Activated CD4-positive, CD25-positive, alpha-beta regulatory T cell treated with anti-CD3 and anti-CD28 coated beads, Interleukin-2, amount 50 U/mL, for 24 hours (primary cell): ENCODE data around the gene SMIM13.

Source experiments
- ATAC-seq, 2 donors: fragments of 150-1000 bp; cut with Tn5 transposase; one replicate each; pipeline ENCODE4 v1.10.0; 2021; ENCODE audit warnings: mild to moderate bottlenecking in 1 of 2, moderate library complexity in 1 of 2

The SMIM13 gene

GRCh38 chr6:11123978-11124377, 30.3 kb downstream of the SMIM13 start:
- ATAC-seq: no peak

GRCh38 chr6:11126876-11127275, 33.2 kb downstream of the SMIM13 start:
- no peak for ATAC-seq

DNA sequence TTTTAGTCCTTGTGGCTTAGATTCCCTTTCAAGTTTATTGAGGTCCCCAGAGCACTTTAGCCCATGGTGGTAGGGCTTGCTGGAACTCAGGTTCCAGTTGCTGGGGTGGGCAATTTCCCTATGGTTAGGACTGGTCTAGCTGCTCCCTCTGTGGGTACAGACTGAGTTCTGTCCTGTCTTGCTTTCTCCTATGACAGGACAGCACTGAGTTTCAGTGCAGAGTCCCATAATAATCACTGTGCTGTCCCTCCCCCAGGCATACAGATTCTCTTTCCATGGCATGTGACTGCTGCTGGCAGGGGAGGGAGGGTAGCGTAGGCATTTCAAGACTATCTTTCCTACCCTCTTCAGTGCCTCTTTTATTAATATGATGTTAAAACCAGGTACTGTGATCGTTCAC, 35.0 kb downstream of the SMIM13 start:
- ATAC-seq: no peak

GRCh38 chr6:11129908-11130565, 36.4 kb downstream of the SMIM13 start:
- no peak for ATAC-seq

GRCh38 chr6:11130605-11131004, 37.0 kb downstream of the SMIM13 start:
- no peak for ATAC-seq

GRCh38 chr6:11132194-11132888, 38.7 kb downstream of the SMIM13 start:
- ATAC-seq: no peak

DNA sequence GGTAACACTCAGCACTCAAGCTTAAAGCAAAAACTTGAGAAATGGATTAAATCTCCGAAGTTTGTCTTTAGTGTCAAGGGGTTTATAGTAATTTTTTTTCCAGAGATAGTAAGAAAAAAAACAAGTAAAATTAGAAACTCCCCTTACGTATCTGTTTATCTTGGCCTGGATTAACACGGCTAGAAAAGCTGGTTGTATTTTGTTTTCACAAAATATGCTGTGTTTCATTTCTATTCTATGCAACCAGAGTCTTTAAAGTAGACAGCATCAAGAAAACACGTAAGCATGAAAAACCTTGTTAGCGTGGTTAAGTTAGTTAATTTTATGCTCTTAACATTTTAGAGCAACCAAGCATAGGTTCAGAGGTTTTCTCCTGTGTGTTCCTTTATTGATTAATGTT, 39.6 kb downstream of the SMIM13 start:
- ATAC-seq: no peak

GRCh38 chr6:11136809-11137208, 43.2 kb downstream of the SMIM13 start:
- ATAC-seq: no peak

- peak; percentile 69 to 84 for ATAC-seq
These were observed 45.7 kb downstream of the SMIM13 start for GRCh38 chr6:11139051-11139960.

DNA sequence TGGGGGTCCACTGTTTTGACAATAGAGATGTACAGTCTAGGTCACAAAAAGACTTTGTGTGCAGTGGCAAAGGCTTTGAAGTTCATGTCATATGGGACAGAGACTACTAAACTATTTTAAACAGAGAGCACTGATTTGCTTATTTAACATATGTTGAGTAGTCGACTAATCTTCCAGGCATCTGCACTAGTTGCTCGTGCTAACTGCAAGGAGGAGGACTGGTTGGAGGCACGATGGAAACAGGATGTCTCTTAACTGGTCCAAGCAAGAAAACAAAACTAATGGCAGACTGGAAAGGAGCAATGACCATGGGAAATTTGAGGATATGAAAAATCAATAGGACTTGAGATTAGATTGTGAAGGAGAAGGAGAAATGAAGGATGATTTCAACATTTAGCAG, 46.4 kb downstream of the SMIM13 start:
- ATAC-seq: no peak

DNA sequence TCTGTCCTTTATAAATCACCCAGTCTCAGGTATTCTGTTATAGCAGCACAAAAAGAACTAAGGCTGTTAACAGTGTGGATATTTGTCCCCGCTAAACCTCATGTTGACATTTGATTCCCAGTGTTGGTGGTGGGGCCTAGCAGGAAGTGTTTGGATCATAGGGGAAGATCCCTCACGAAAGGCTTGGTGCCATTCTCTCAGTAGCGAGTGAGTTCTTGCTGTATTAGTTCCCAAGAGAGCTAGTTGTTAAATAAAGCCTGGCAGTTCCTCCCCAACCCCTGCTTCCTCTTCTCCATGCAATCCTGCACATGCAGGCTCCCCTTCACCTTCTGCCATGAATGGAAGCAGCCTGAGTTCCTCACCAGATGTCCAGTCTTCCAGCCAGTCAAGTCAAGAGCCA, 47.7 kb downstream of the SMIM13 start:
- ATAC-seq: no peak

DNA sequence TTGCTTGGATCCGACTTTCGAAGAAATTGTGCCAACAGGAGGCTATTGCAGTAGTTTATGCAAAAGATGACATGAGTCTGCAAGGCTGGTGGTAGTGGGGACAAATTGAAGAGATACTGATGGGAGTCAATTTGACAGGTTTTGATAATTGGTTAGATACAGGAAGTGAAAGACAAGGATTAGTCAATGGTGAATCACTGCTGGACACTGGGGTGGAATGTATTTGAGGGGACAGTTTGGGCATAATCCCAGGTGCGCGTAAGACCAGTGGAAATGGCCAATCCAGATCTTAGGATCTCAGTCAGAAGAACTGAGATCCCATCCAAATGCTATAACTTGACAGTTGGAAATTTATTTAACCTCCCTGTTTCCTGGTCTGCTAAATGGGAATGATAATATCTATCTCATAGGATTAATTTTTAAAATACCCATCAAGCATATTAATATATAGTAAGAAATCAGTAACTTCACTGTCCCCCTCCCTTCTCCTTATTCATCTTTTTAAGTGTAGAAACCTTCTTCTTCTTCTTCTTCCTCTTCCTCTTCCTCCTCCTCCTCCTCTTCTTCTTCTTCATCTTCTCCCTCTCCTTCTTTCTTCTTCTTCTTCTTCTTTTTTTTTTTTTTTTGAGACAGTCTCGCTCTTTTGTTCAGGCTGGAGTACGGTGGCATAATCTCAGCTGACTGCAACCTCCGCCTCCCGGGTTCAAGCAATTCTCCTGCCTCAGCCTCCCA, 48.8 kb downstream of the SMIM13 start:
- ATAC-seq: no peak

- ATAC-seq: no peak
These were observed 50.0 kb downstream of the SMIM13 start for GRCh38 chr6:11143394-11144371.

- ATAC-seq: peak; percentile 79 to 87
These were observed 50.8 kb downstream of the SMIM13 start for GRCh38 chr6:11144393-11144851.

DNA sequence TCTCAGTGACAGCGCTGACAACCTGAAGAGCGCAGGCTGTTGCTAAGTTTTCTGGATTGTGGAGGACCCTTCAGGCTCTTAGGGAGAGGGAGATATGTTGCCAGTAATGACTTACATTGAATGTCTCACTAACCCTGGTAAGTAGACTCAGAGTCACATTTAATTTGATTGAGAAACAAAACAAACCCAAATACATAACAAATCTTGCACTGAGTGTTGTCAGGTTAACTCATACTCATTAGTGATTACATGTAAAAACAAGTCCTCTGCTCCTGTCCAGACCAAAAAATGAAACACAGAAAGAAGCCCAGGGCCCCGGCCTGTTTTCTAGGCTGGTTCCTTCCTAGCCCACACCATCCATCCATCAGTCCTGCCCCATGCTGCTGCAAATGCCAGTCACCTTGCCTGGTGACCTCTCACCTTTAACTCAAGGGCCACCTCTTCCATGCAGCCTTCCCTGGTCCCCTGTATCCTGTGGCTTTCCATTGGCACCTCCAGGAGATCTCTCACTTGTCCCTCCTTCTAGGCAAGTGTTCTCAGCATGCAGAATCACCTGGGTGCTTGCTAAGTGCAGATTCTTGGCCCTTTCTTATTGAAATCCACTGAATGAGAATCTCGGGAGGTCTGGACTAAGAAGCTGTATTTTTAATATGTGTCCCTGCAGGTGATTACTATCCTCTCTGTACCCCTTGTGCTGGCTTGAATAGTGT, 52.6 kb downstream of the SMIM13 start:
- no peak for ATAC-seq

GRCh38 chr6:11149551-11149950, 55.9 kb downstream of the SMIM13 start:
- no peak for ATAC-seq

DNA sequence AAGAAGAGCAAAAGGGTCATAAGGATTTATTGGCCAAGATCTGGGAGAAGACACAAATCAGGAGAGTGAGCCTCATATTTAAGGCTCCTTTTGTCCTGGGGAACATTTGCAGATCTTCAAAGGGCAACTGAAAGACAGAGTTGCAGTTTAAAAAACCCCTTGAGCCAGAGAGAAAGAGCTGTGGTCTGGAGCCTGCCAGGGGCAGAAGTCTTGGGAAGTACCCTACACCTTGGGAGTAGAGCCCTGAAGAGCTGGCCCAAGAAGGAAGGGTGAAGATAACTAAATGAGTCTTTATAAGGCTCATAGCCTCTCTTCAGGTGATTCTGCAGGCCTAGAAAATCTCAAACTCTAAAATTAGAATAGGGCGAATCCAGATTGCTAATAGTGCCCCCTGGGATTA, 57.9 kb downstream of the SMIM13 start:
- ATAC-seq: no peak

GRCh38 chr6:11152581-11152980, 58.9 kb downstream of the SMIM13 start:
- no peak for ATAC-seq

- no peak for ATAC-seq
These were observed 59.8 kb downstream of the SMIM13 start for GRCh38 chr6:11153447-11153846.

DNA sequence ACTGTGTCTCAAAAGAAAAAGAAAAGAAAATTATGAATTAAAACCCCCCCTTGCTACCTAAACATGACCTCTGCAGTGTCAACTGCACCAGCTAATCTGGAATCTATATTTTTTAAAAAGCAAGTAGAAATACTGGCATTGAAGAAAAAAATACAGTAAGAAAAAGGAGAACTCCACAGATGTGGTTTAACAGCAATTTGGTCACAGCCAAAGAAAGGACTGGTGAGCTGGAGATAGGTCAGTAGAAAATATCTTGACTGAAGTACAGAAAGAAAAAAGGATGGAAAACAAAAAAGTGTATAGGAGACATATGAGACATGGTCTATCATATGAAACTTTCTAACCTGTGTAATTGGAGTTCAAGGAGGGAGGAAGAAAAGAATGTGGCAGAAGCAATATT, 62.0 kb downstream of the SMIM13 start:
- ATAC-seq: no peak

GRCh38 chr6:11160199-11160598, 66.6 kb downstream of the SMIM13 start:
- no peak for ATAC-seq
